ENCODE results near the gene PPFIBP1. TPM values are rescaled to one million over a fixed set of nuclear protein-coding genes. Genes with fewer than 3 reads are reported as not detected.
"Not testable (repeated sequence)": the region's sequence is repeated elsewhere in the genome, so short reads cannot be mapped to it uniquely, and the experiment has no call there.

Gene PPFIBP1
- total RNA-seq, 1 experiment from 2014 or later = 1.2 TPM

- Histone ChIP-seq H3K9ac (ENCODE audit: low read length) (no peak overlapping the region), H3K9me2 (replicated peaks; ENCODE audit: insufficient read depth, low read length) (no peaks in the 10 kb centered on the region), H2AFZ (ENCODE audit: low read length) (no peak overlapping the region), H3K9me3 (ENCODE audit: low read length) (no peaks in the 10 kb centered on the region), H3K4me2 (ENCODE audit: low read depth, low read length, poor library complexity, severe bottlenecking) (no peak overlapping the region), H3K4me1 (ENCODE audit: low read length) (no peaks in the 10 kb centered on the region), H3K27ac (ENCODE audit: low read length) (no peak overlapping the region), H4K20me1 (ENCODE audit: insufficient read depth, low read depth, low read length) (no peaks in the 10 kb centered on the region), H3K4me3 (ENCODE audit: low read length) (no peak overlapping the region), H3K79me2 (ENCODE audit: low read length) (peaks cover 51% of the 10 kb centered on the region), H3K36me3 (ENCODE audit: insufficient read depth, low read length) (peaks cover 18% of the 10 kb centered on the region; the same call in 1 of the 2 replicates), H3K27me3 (ENCODE audit: low read length) (no peaks in the 10 kb centered on the region)
- peak; percentile 66 for DNase-seq
Observed at GRCh38 chr12:27732281-27732680, 208.3 kb downstream of the PPFIBP1 start.

- DNase-seq = peak; percentile 74
- Histone ChIP-seq H3K9me3 (ENCODE audit: low read length) (no peaks in the 10 kb centered on the region), H3K9me2 (replicated peaks; ENCODE audit: insufficient read depth, low read length) (no peaks in the 10 kb centered on the region), H3K4me2 (ENCODE audit: low read depth, low read length, poor library complexity, severe bottlenecking) (no peak overlapping the region), H3K36me3 (ENCODE audit: insufficient read depth, low read length) (peaks cover 24% of the 10 kb centered on the region; the same call in 1 of the 2 replicates), H3K27ac (ENCODE audit: low read length) (no peak overlapping the region), H3K27me3 (ENCODE audit: low read length) (no peaks in the 10 kb centered on the region), H2AFZ (ENCODE audit: low read length) (no peak overlapping the region), H3K4me1 (ENCODE audit: low read length) (no peaks in the 10 kb centered on the region), H3K79me2 (ENCODE audit: low read length) (peaks cover 45% of the 10 kb centered on the region), H3K4me3 (ENCODE audit: low read length) (no peak overlapping the region), H3K9ac (ENCODE audit: low read length) (no peak overlapping the region), H4K20me1 (ENCODE audit: insufficient read depth, low read depth, low read length) (no peaks in the 10 kb centered on the region)
Observed at GRCh38 chr12:27733052-27733656, 209.1 kb downstream of the PPFIBP1 start.

GRCh38 chr12:27733791-27734190 is 209.8 kb downstream of the PPFIBP1 start:
- H3K9me2 ChIP-seq (replicated peaks; ENCODE audit: insufficient read depth, low read length) = no peaks in the 10 kb centered on the region
- H3K36me3 ChIP-seq (ENCODE audit: insufficient read depth, low read length) = peaks cover 25% of the 10 kb centered on the region; the same call in 1 of the 2 replicates

GRCh38 chr12:27734321-27734720 is 210.3 kb downstream of the PPFIBP1 start:
- not testable (repeated sequence) for H3K4me2 ChIP-seq (ENCODE audit: low read depth, low read length, poor library complexity, severe bottlenecking); H3K9me3 ChIP-seq (ENCODE audit: low read length)
- H3K36me3 ChIP-seq (ENCODE audit: insufficient read depth, low read length) = peaks cover 27% of the 10 kb centered on the region; the same call in 1 of the 2 replicates

More at GRCh38 chr12:27733791-27734190, 209.8 kb downstream of the PPFIBP1 start:
- no peaks in the 10 kb centered on the region for H3K9me3 ChIP-seq (ENCODE audit: low read length)
- H3K27ac ChIP-seq (ENCODE audit: low read length) = no peak overlapping the region
- no peaks in the 10 kb centered on the region for H3K27me3 ChIP-seq (ENCODE audit: low read length)
- H3K4me3 ChIP-seq (ENCODE audit: low read length) = no peak overlapping the region
- no peaks in the 10 kb centered on the region for H4K20me1 ChIP-seq (ENCODE audit: insufficient read depth, low read depth, low read length)
- no peak overlapping the region for H3K4me2 ChIP-seq (ENCODE audit: low read depth, low read length, poor library complexity, severe bottlenecking)
- H3K4me1 ChIP-seq (ENCODE audit: low read length) = no peaks in the 10 kb centered on the region
- peaks cover 39% of the 10 kb centered on the region for H3K79me2 ChIP-seq (ENCODE audit: low read length)
- DNase-seq = no peak
- H2AFZ ChIP-seq (ENCODE audit: low read length) = no peak overlapping the region
- no peak overlapping the region for H3K9ac ChIP-seq (ENCODE audit: low read length)

GRCh38 chr12:27743601-27744000 is 219.6 kb downstream of the PPFIBP1 start:
- Histone ChIP-seq H3K27ac (ENCODE audit: low read length) (no peak overlapping the region), H3K79me2 (ENCODE audit: low read length) (peaks cover 53% of the 10 kb centered on the region), H3K4me2 (ENCODE audit: low read depth, low read length, poor library complexity, severe bottlenecking) (no peak overlapping the region), H2AFZ (ENCODE audit: low read length) (no peak overlapping the region), H3K9ac (ENCODE audit: low read length) (no peak overlapping the region), H3K4me3 (ENCODE audit: low read length) (no peak overlapping the region), H4K20me1 (ENCODE audit: insufficient read depth, low read depth, low read length) (no peaks in the 10 kb centered on the region), H3K4me1 (ENCODE audit: low read length) (no peaks in the 10 kb centered on the region), H3K9me2 (replicated peaks; ENCODE audit: insufficient read depth, low read length) (no peaks in the 10 kb centered on the region), H3K36me3 (ENCODE audit: insufficient read depth, low read length) (peaks cover 24% of the 10 kb centered on the region; the same call in 1 of the 2 replicates), H3K9me3 (ENCODE audit: low read length) (no peaks in the 10 kb centered on the region), H3K27me3 (ENCODE audit: low read length) (no peaks in the 10 kb centered on the region)
- no peak for DNase-seq

More at GRCh38 chr12:27734321-27734720, 210.3 kb downstream of the PPFIBP1 start:
- not testable (repeated sequence) for H3K27ac ChIP-seq (ENCODE audit: low read length); H3K4me3 ChIP-seq (ENCODE audit: low read length); H4K20me1 ChIP-seq (ENCODE audit: insufficient read depth, low read depth, low read length); H3K9me2 ChIP-seq (replicated peaks; ENCODE audit: insufficient read depth, low read length); H3K9ac ChIP-seq (ENCODE audit: low read length); H3K4me1 ChIP-seq (ENCODE audit: low read length); DNase-seq; H3K27me3 ChIP-seq (ENCODE audit: low read length); H2AFZ ChIP-seq (ENCODE audit: low read length)
- H3K79me2 ChIP-seq (ENCODE audit: low read length) = peaks cover 34% of the 10 kb centered on the region

Other genes with a start within 250 kb of the PPFIBP1 start
- gene BMAL2, start 191.4 kb upstream of the PPFIBP1 start, total RNA-seq (2014; rRNA removed; shearing (Covaris generic); ENCODE audit: low replicate concordance) = not detected in 2 replicates
- not detected in 2 replicates for gene SMCO2, start 77.5 kb upstream of the PPFIBP1 start, total RNA-seq (2014; rRNA removed; shearing (Covaris generic); ENCODE audit: low replicate concordance)
- gene REP15, start 172.2 kb downstream of the PPFIBP1 start, total RNA-seq (2014; rRNA removed; shearing (Covaris generic); ENCODE audit: low replicate concordance) = not detected in 2 replicates
- 41.3 and 77.0 TPM in 2 replicates for gene MRPS35, start 186.6 kb downstream of the PPFIBP1 start, total RNA-seq (2014; rRNA removed; shearing (Covaris generic); ENCODE audit: low replicate concordance)